ENCODE results near the gene RAC2.
A peak's percentile ranks its signal among the peaks of the same experiment; 100 is the strongest.

RAC2 gene

GRCh38 chr22:37275622-37276021 is 31.6 kb upstream of the RAC2 start:
- Histone ChIP-seq H3K27me3 (peaks cover 0 to 57% of the 10 kb centered on the region in 2 donors), H3K4me1 (no peaks in the 10 kb centered on the region), H3K27ac (no peak overlapping the region), H3K36me3 (no peaks in the 10 kb centered on the region), H3K9me3 (no peaks in the 10 kb centered on the region), H3K4me3 (no peak overlapping the region)
- intact Hi-C loops (cut with DNase I; ENCODE audit: low total_unique reads), result no loop called here
- no peak for TF ChIP-seq CTCF (IDR thresholded peaks at IDR 0.05)
- no peak for DNase-seq

GRCh38 chr22:37275134-37275533 is 31.1 kb upstream of the RAC2 start:
- no peak for DNase-seq
- Histone ChIP-seq H3K4me3 (no peak overlapping the region), H3K27me3 (peaks cover 0 to 55% of the 10 kb centered on the region in 2 donors), H3K9me3 (no peaks in the 10 kb centered on the region), H3K36me3 (no peaks in the 10 kb centered on the region), H3K4me1 (no peaks in the 10 kb centered on the region), H3K27ac (no peak overlapping the region)
- intact Hi-C loops (cut with DNase I; ENCODE audit: low total_unique reads), result no loop called here
- no peak for TF ChIP-seq CTCF (IDR thresholded peaks at IDR 0.05)

- intact Hi-C loops (cut with DNase I; ENCODE audit: low total_unique reads), result no loop called here
- Histone ChIP-seq H3K9me3 (no peaks in the 10 kb centered on the region), H3K27me3 (peaks cover 0 to 48% of the 10 kb centered on the region in 2 donors), H3K4me1 (no peaks in the 10 kb centered on the region), H3K36me3 (no peaks in the 10 kb centered on the region), H3K27ac (no peak overlapping the region), H3K4me3 (no peak overlapping the region)
- no peak for TF ChIP-seq CTCF (IDR thresholded peaks at IDR 0.05)
- peak; percentile 73 to 81 for DNase-seq
These were observed 30.4 kb upstream of the RAC2 start for GRCh38 chr22:37274380-37274862.

GRCh38 chr22:37273846-37274225 is 29.8 kb upstream of the RAC2 start:
- intact Hi-C loops (cut with DNase I; ENCODE audit: low total_unique reads), result no loop called here
- no peak for TF ChIP-seq CTCF (IDR thresholded peaks at IDR 0.05)

GRCh38 chr22:37273126-37273845 is 29.2 kb upstream of the RAC2 start:
- DNase-seq, result no peak
- no peaks in the 10 kb centered on the region for H3K36me3 ChIP-seq
- H3K27me3 ChIP-seq, result peaks cover 0 to 40% of the 10 kb centered on the region in 2 donors
- no peaks in the 10 kb centered on the region for H3K4me1 ChIP-seq
- H3K9me3 ChIP-seq, result no peaks in the 10 kb centered on the region
- no peak for TF ChIP-seq CTCF (IDR thresholded peaks at IDR 0.05)
- intact Hi-C loops (cut with DNase I; ENCODE audit: low total_unique reads), result no loop called here
- no peak overlapping the region for H3K4me3 ChIP-seq
- no peak overlapping the region for H3K27ac ChIP-seq

More at GRCh38 chr22:37273846-37274225, 29.8 kb upstream of the RAC2 start:
- Histone ChIP-seq H3K27me3 (peaks cover 0 to 45% of the 10 kb centered on the region in 2 donors), H3K9me3 (no peaks in the 10 kb centered on the region), H3K36me3 (no peaks in the 10 kb centered on the region), H3K4me1 (no peaks in the 10 kb centered on the region), H3K4me3 (no peak overlapping the region), H3K27ac (no peak overlapping the region)
- no peak for DNase-seq

All from tibial artery (tissue), 4 donors.